Measurements from ENCODE around the gene SHB.

Gene SHB

GRCh38 chr9:38063363-38063707 lies 5.7 kb downstream of the SHB start:
- TF ChIP-seq CTCF (IDR thresholded peaks at IDR 0.05; ENCODE audit: insufficient read depth, low read length, poor library complexity, severe bottlenecking), result no peak
- no peak for DNase-seq (ENCODE audit: extremely low read depth, insufficient read length)
- Histone ChIP-seq H3K27me3 (replicated peaks; ENCODE audit: control insufficient read depth, insufficient read depth, low read length) (peaks cover 2% of the 10 kb centered on the region; the same call in 1 of the 2 replicates), H3K4me3 (replicated peaks; ENCODE audit: low read depth, low read length) (no peak overlapping the region), H3K36me3 (ENCODE audit: control insufficient read depth, insufficient read depth, low read length) (no peaks in the 10 kb centered on the region)

GRCh38 chr9:38062498-38063362 lies 6.3 kb downstream of the SHB start:
- TF ChIP-seq CTCF (IDR thresholded peaks at IDR 0.05; ENCODE audit: insufficient read depth, low read length, poor library complexity, severe bottlenecking), result no peak
- H3K27me3 ChIP-seq (replicated peaks; ENCODE audit: control insufficient read depth, insufficient read depth, low read length), result peaks cover 2% of the 10 kb centered on the region; the same call in 1 of the 2 replicates
- H3K4me3 ChIP-seq (replicated peaks; ENCODE audit: low read depth, low read length), result no peak overlapping the region
- no peaks in the 10 kb centered on the region for H3K36me3 ChIP-seq (ENCODE audit: control insufficient read depth, insufficient read depth, low read length)
- DNase-seq (ENCODE audit: extremely low read depth, insufficient read length), result no peak

GRCh38 chr9:38062106-38062497 lies 6.9 kb downstream of the SHB start:
- no peak overlapping the region for H3K4me3 ChIP-seq (replicated peaks; ENCODE audit: low read depth, low read length)
- H3K27me3 ChIP-seq (replicated peaks; ENCODE audit: control insufficient read depth, insufficient read depth, low read length), result no peaks in the 10 kb centered on the region
- no peaks in the 10 kb centered on the region for H3K36me3 ChIP-seq (ENCODE audit: control insufficient read depth, insufficient read depth, low read length)
- DNase-seq (ENCODE audit: extremely low read depth, insufficient read length), result no peak
- TF ChIP-seq CTCF (IDR thresholded peaks at IDR 0.05; ENCODE audit: insufficient read depth, low read length, poor library complexity, severe bottlenecking), result no peak

GRCh38 chr9:38061326-38061977 lies 7.6 kb downstream of the SHB start:
- TF ChIP-seq CTCF (IDR thresholded peaks at IDR 0.05; ENCODE audit: insufficient read depth, low read length, poor library complexity, severe bottlenecking), result no peak
- Histone ChIP-seq H3K36me3 (ENCODE audit: control insufficient read depth, insufficient read depth, low read length) (no peaks in the 10 kb centered on the region), H3K4me3 (replicated peaks; ENCODE audit: low read depth, low read length) (no peak overlapping the region), H3K27me3 (replicated peaks; ENCODE audit: control insufficient read depth, insufficient read depth, low read length) (no peaks in the 10 kb centered on the region)
- peak; percentile 38 for DNase-seq (ENCODE audit: extremely low read depth, insufficient read length)

GRCh38 chr9:38060681-38061080 lies 8.3 kb downstream of the SHB start:
- Histone ChIP-seq H3K4me3 (replicated peaks; ENCODE audit: low read depth, low read length) (no peak overlapping the region), H3K36me3 (ENCODE audit: control insufficient read depth, insufficient read depth, low read length) (no peaks in the 10 kb centered on the region), H3K27me3 (replicated peaks; ENCODE audit: control insufficient read depth, insufficient read depth, low read length) (no peaks in the 10 kb centered on the region)
- no peak for TF ChIP-seq CTCF (IDR thresholded peaks at IDR 0.05; ENCODE audit: insufficient read depth, low read length, poor library complexity, severe bottlenecking)
- no peak for DNase-seq (ENCODE audit: extremely low read depth, insufficient read length)

All from GM06990 (cell line).